HCT116 (cell line): ENCODE measurements around the gene TRIP10. TPM values are rescaled to one million over a fixed set of nuclear protein-coding genes. Genes with fewer than 3 reads are reported as not detected.

Source experiments
- ATAC-seq: fragments of 200-7000 bp; cut with Tn5 transposase; 2 replicates; pipeline ENCODE4 v1.9.1; 2020; ENCODE audit warnings: mild to moderate bottlenecking, moderate library complexity
- BruUV-seq: library from RNA; stranded (reverse); fragments of 400-500 nt; replicated peaks from 2 replicates; lab custom pipeline; 2021; lab: Mats Ljungman, UMichigan
- CTCF ChIA-PET: fragments of 300-600 bp; sonication (Branson Sonifier 250); formaldehyde crosslinking; loops from one replicate; lab custom pipeline; 2021; ENCODE audit warnings: antibody characterized with exemption; lab: Charles Lee
- POLR2A ChIA-PET: fragments of 300-600, 350-600 bp; sonication (Branson Sonifier 250); formaldehyde crosslinking; loops from one replicate; lab custom pipeline; 2021; ENCODE audit warnings: antibody characterized with exemption; lab: Charles Lee
- RAD21 ChIA-PET, 2 experiments: fragments of 300-600 bp; sonication (Branson Sonifier 250); formaldehyde crosslinking; loops; one replicate each; lab custom pipeline; 2023; ENCODE audit warnings: low total read pairs in 2 of 2; ENCODE audit not compliant: uncharacterized antibody in 2 of 2, unreplicated experiment in 2 of 2, low non-redundant PET in 1 of 2; lab: Charles Lee
- DNase-seq: peaks from one replicate; pipeline ENCODE4 v3.0.0-alpha.2; 2010; ENCODE audit warnings: low read depth, low spot score
- H2AFZ ChIP-seq: fragments of 200-600 bp; shearing (Covaris generic), sonication (generic); 2 replicates; pipeline ENCODE4 v1.6.1; 2017; ENCODE audit warnings: low read depth, mixed run types, mixed read lengths, antibody characterized with exemption, low read length; ENCODE audit not compliant: poor library complexity, severe bottlenecking
- H3K27ac ChIP-seq: 2 replicates; pipeline ENCODE4 v1.5.1; 2012; ENCODE audit warnings: low read depth, low read length
- H3K27me3 ChIP-seq: fragments of 200-600 bp; sonication (generic); 2 replicates; pipeline ENCODE4 v1.6.1; 2016; ENCODE audit warnings: mixed run types, low read length, mixed read lengths; ENCODE audit not compliant: insufficient read depth
- H3K36me3 ChIP-seq, 2 experiments: fragments of 200-500 bp in 1 of 2; fragments of 200-600 bp in 1 of 2; sonication (Bioruptor generic) in 1 of 2; sonication (generic) in 1 of 2; 2 replicates each; pipeline versions ENCODE4 v1.5.1 to v1.6.1; 2014 to 2016; ENCODE audit warnings: low read length in 2 of 2, inconsistent platforms in 1 of 2, mixed read lengths in 1 of 2, mixed run types in 1 of 2; ENCODE audit not compliant: insufficient read depth in 2 of 2, control insufficient read depth in 1 of 2
- H3K4me1 ChIP-seq, 2 experiments: fragments of 200-600 bp in 1 of 2; sonication (generic) in 1 of 2; 2 replicates each; pipeline versions ENCODE4 v1.5.1 to v1.6.1; 2012 to 2017; ENCODE audit warnings: low read length in 2 of 2, inconsistent platforms in 1 of 2, mild to moderate bottlenecking in 1 of 2, mixed read lengths in 1 of 2, mixed run types in 1 of 2, moderate library complexity in 1 of 2; ENCODE audit not compliant: insufficient read depth in 2 of 2, control insufficient read depth in 1 of 2
- H3K4me2 ChIP-seq: fragments of 200-600 bp; sonication (generic); 2 replicates; pipeline ENCODE4 v1.6.1; 2017; ENCODE audit warnings: mixed run types, low read length, mixed read lengths
- H3K4me3 ChIP-seq, 2 experiments: fragments of 200-600 bp in 1 of 2; sonication (generic) in 1 of 2; replicated peaks in 1 of 2; 2 replicates each; pipeline ENCODE4 v1.5.1; 2011 to 2016; ENCODE audit warnings: low read length in 2 of 2, control low read depth in 1 of 2, low read depth in 1 of 2, mild to moderate bottlenecking in 1 of 2, mixed read lengths in 1 of 2, mixed run types in 1 of 2
- H3K79me2 ChIP-seq: fragments of 200-600 bp; sonication (generic); 2 replicates; pipeline ENCODE4 v1.6.1; 2017; ENCODE audit warnings: mild to moderate bottlenecking, mixed run types, low read length, moderate library complexity, mixed read lengths; ENCODE audit not compliant: insufficient read depth
- H3K9ac ChIP-seq: fragments of 200-600 bp; sonication (generic); 2 replicates; pipeline ENCODE4 v1.6.1; 2016; ENCODE audit warnings: low read length, mixed read lengths
- H3K9me2 ChIP-seq: fragments of 200-600 bp; sonication (generic), shearing (Covaris generic); 2 replicates; pipeline ENCODE4 v1.6.1; 2017; ENCODE audit warnings: mixed run types, mild to moderate bottlenecking, moderate library complexity; ENCODE audit not compliant: insufficient read depth
- H3K9me3 ChIP-seq, 2 experiments: fragments of 200-500 bp in 1 of 2; fragments of 200-600 bp in 1 of 2; sonication (Bioruptor generic) in 1 of 2; sonication (generic) in 1 of 2; 2 replicates each; pipeline ENCODE4 v1.6.1; 2014 to 2017; ENCODE audit warnings: low read length in 2 of 2, mixed read lengths in 2 of 2, inconsistent platforms in 1 of 2, low read depth in 1 of 2, mild to moderate bottlenecking in 1 of 2, mixed run types in 1 of 2, moderate library complexity in 1 of 2; ENCODE audit not compliant: control insufficient read depth in 1 of 2, insufficient read depth in 1 of 2
- H4K20me1 ChIP-seq: fragments of 200-600 bp; sonication (generic), shearing (Covaris generic); 2 replicates; pipeline ENCODE4 v1.6.1; 2017; ENCODE audit warnings: mixed run types, mild to moderate bottlenecking, moderate library complexity; ENCODE audit not compliant: insufficient read depth
- CBX3 ChIP-seq: IDR thresholded peaks from 2 replicates; pipeline ENCODE4 v1.6.1; 2012; ENCODE audit warnings: low read depth
- EGR1 ChIP-seq: IDR thresholded peaks from 2 replicates; pipeline ENCODE4 v1.6.1; 2012; ENCODE audit warnings: low read depth
- ELF1 ChIP-seq: IDR thresholded peaks from 2 replicates; pipeline ENCODE4 v1.6.1; 2012; ENCODE audit warnings: low read depth, borderline replicate concordance
- EZH2phosphoT487 ChIP-seq: fragments of 200-600 bp; IDR thresholded peaks from 2 replicates; pipeline ENCODE4 v1.6.1; 2018; ENCODE audit warnings: antibody characterized with exemption, borderline replicate concordance
- FOSL1 ChIP-seq: IDR thresholded peaks from 2 replicates; pipeline ENCODE4 v1.6.1; 2012; ENCODE audit warnings: low read depth
- JUND ChIP-seq: IDR thresholded peaks from 2 replicates; pipeline ENCODE4 v1.6.1; 2012
- POLR2A ChIP-seq: IDR thresholded peaks from 2 replicates; pipeline ENCODE4 v1.7.0; 2011; ENCODE audit warnings: borderline replicate concordance; ENCODE audit not compliant: insufficient read depth, insufficient read length; ENCODE audit errors: extremely low read depth
- POLR2AphosphoS5 ChIP-seq: IDR thresholded peaks from 2 replicates; pipeline ENCODE4 v1.6.1; 2011; ENCODE audit warnings: mild to moderate bottlenecking, low read depth, low read length, moderate library complexity
- RAD21 ChIP-seq: IDR thresholded peaks from 2 replicates; pipeline ENCODE4 v1.6.1; 2012; ENCODE audit warnings: low read depth, mild to moderate bottlenecking
- SP1 ChIP-seq: IDR thresholded peaks from 2 replicates; pipeline ENCODE4 v1.6.1; 2012; ENCODE audit warnings: low read depth
- SRF ChIP-seq: IDR thresholded peaks from 2 replicates; pipeline ENCODE4 v1.6.1; 2012; ENCODE audit warnings: low read depth
- TCF7L2 ChIP-seq: IDR thresholded peaks from 2 replicates; pipeline ENCODE4 v1.7.0; 2011; ENCODE audit warnings: borderline replicate concordance, inconsistent platforms; ENCODE audit not compliant: insufficient read depth, insufficient read length; ENCODE audit errors: extremely low read depth
- ZNF274 ChIP-seq: fragments of 200-500 bp; sonication (Bioruptor generic); IDR thresholded peaks from 2 replicates; pipeline ENCODE4 v1.6.1; 2014; ENCODE audit warnings: mild to moderate bottlenecking, low read depth, low read length, inconsistent platforms
- intact Hi-C: fragments of 100-400 bp; cut with micrococcal nuclease; formaldehyde crosslinking; loops from 2 replicates; pipeline ENCODE4 v1.10.0; 2022
- total RNA-seq: library from RNA; stranded (reverse); gene quantifications from one replicate; pipeline ENCODE4 v1.2.1, GENCODE V29; 2021; ENCODE audit not compliant: unreplicated experiment
- TF ChIP-seq, protein P1 (sequence below): IDR thresholded peaks from 2 replicates; pipeline ENCODE4 v1.6.1; 2012
- TF ChIP-seq, protein P2 (sequence below): IDR thresholded peaks from 2 replicates; pipeline ENCODE4 v1.6.1; 2011; ENCODE audit warnings: mild to moderate bottlenecking, low read length, moderate library complexity; ENCODE audit not compliant: insufficient replicate concordance; ENCODE audit errors: extremely low read depth
- TF ChIP-seq, protein P3 (sequence below), 3 experiments: fragments of 200-600 bp in 1 of 3; sonication (generic) in 1 of 3; IDR thresholded peaks in 2 of 3; conservative IDR thresholded peaks in 1 of 3; 2 replicates each; pipeline ENCODE4 v1.5.1; 2012 to 2017; ENCODE audit warnings: low read depth in 2 of 3, low read length in 2 of 3, antibody characterized with exemption in 1 of 3, borderline replicate concordance in 1 of 3, control low read depth in 1 of 3, mild to moderate bottlenecking in 1 of 3, mixed read lengths in 1 of 3, mixed run types in 1 of 3, moderate library complexity in 1 of 3; ENCODE audit not compliant: insufficient read depth in 1 of 3

Gene TRIP10
- total RNA-seq, 1 experiment from 2014 or later = 111 TPM

DNA sequence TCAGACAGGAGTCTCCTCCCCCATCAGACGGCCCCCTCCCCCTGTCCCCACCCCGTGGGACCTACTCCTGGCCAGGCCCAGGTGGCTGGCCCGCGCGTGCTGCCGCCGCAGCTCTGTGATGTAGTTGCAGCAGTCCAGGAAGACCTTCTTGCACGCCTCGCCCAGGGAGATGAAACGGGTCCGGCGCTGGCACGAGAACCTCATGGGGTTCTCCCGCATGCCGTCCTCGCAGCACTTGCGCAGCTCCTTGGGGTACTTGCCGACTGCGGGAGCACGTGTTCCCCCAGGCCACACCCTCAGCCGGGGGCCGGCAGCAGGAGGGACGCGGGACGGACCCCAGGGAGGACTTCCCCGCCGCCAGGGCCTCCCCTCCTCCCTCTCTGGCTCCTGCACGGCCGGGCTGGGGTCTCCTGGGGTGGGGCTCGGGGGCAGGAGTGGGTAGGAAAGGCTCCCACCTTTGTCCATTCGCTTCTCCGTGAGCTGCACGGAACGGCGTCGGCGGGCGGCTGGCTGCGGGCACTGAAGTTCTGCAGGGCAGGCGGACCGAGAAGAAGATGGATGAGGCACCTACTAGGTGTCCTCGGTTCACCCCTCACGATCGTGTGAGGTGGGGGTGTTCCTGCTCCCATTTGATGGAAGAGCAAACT is 32.3 kb upstream of the TRIP10 start:
- BruUV-seq = no TSS peak
- no peak overlapping the region for H3K4me3 ChIP-seq
- no peak overlapping the region for H3K4me2 ChIP-seq
- no peaks in the 10 kb centered on the region; the same call in 1 of the 2 replicates for H3K27me3 ChIP-seq
- RAD21 ChIA-PET = no interaction called here
- H3K9me3 ChIP-seq = no peaks in the 10 kb centered on the region
- no peaks in the 10 kb centered on the region for H3K79me2 ChIP-seq
- no peaks in the 10 kb centered on the region for H4K20me1 ChIP-seq
- no peaks in the 10 kb centered on the region for H3K36me3 ChIP-seq
- no peak overlapping the region for H3K27ac ChIP-seq
- no peaks in the 10 kb centered on the region for H3K9me2 ChIP-seq
- H3K4me1 ChIP-seq = no peaks in the 10 kb centered on the region
- ATAC-seq (no peak), DNase-seq (no peak)
- TF ChIP-seq EGR1 (no peak), CBX3 (no peak), SRF (no peak)
- TF ChIP-seq, protein P1, sequence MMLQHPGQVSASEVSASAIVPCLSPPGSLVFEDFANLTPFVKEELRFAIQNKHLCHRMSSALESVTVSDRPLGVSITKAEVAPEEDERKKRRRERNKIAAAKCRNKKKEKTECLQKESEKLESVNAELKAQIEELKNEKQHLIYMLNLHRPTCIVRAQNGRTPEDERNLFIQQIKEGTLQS = no peak
- CTCF ChIA-PET = no interaction called here
- H2AFZ ChIP-seq = no peak overlapping the region
- H3K9ac ChIP-seq = no peak overlapping the region
- intact Hi-C loops = no loop called here
- POLR2A ChIA-PET = no interaction called here

DNA sequence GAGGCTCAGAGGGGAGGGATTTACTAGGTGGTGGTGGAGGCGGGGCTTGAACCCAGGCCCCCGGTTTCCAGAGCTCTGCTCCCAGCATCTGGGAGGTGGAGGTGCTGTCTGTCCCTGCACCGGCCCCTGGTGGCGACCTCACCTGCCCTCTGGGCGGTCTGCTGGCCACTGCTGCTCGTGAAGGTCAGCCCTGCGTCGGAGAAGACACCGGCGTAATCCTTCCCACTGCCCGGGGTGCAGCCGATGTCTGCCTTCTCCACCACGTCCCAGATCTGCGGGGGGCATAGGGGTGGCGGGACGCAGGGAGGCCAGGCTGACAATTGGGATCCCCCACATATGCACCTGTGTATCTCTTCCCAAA is 31.8 kb upstream of the TRIP10 start:
- no peaks in the 10 kb centered on the region for H3K4me1 ChIP-seq
- ChIA-PET CTCF (no interaction called here), POLR2A (no interaction called here), RAD21 (no interaction called here)
- H4K20me1 ChIP-seq = no peaks in the 10 kb centered on the region
- H2AFZ ChIP-seq = no peak overlapping the region
- H3K9me2 ChIP-seq = no peaks in the 10 kb centered on the region
- H3K79me2 ChIP-seq = no peaks in the 10 kb centered on the region
- no peak overlapping the region for H3K4me3 ChIP-seq
- no peaks in the 10 kb centered on the region for H3K9me3 ChIP-seq
- no peak overlapping the region for H3K4me2 ChIP-seq
- H3K9ac ChIP-seq = no peak overlapping the region
- no peaks in the 10 kb centered on the region; the same call in 1 of the 2 replicates for H3K27me3 ChIP-seq
- intact Hi-C loops = no loop called here
- ATAC-seq (no peak), DNase-seq (no peak)
- TF ChIP-seq POLR2A (no peak), CBX3 (no peak), TCF7L2 (no peak), EZH2phosphoT487 (no peak), FOSL1 (no peak), POLR2AphosphoS5 (no peak), EGR1 (no peak), ELF1 (no peak), JUND (no peak), ZNF274 (no peak), SP1 (no peak), RAD21 (no peak)
- TF ChIP-seq, protein P1 = no peak
- TF ChIP-seq, protein P2, sequence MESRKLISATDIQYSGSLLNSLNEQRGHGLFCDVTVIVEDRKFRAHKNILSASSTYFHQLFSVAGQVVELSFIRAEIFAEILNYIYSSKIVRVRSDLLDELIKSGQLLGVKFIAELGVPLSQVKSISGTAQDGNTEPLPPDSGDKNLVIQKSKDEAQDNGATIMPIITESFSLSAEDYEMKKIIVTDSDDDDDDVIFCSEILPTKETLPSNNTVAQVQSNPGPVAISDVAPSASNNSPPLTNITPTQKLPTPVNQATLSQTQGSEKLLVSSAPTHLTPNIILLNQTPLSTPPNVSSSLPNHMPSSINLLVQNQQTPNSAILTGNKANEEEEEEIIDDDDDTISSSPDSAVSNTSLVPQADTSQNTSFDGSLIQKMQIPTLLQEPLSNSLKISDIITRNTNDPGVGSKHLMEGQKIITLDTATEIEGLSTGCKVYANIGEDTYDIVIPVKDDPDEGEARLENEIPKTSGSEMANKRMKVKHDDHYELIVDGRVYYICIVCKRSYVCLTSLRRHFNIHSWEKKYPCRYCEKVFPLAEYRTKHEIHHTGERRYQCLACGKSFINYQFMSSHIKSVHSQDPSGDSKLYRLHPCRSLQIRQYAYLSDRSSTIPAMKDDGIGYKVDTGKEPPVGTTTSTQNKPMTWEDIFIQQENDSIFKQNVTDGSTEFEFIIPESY = no peak
- TF ChIP-seq, protein P3, sequence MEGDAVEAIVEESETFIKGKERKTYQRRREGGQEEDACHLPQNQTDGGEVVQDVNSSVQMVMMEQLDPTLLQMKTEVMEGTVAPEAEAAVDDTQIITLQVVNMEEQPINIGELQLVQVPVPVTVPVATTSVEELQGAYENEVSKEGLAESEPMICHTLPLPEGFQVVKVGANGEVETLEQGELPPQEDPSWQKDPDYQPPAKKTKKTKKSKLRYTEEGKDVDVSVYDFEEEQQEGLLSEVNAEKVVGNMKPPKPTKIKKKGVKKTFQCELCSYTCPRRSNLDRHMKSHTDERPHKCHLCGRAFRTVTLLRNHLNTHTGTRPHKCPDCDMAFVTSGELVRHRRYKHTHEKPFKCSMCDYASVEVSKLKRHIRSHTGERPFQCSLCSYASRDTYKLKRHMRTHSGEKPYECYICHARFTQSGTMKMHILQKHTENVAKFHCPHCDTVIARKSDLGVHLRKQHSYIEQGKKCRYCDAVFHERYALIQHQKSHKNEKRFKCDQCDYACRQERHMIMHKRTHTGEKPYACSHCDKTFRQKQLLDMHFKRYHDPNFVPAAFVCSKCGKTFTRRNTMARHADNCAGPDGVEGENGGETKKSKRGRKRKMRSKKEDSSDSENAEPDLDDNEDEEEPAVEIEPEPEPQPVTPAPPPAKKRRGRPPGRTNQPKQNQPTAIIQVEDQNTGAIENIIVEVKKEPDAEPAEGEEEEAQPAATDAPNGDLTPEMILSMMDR (IDR thresholded peaks at IDR 0.05 in 2 of 3, conservative IDR thresholded peaks at IDR 0.05 in 1 of 3; ENCODE audit: borderline replicate concordance in 1 of 3, insufficient read depth in 1 of 3, low read depth in 2 of 3, low read length in 2 of 3) = no peak
- no TSS peak for BruUV-seq
- no peak overlapping the region for H3K27ac ChIP-seq
- no peaks in the 10 kb centered on the region for H3K36me3 ChIP-seq
